NT2/D1 (cell line): ENCODE data around the gene NMUR2.

ENCODE experiments used
- SUZ12 ChIP-seq: IDR thresholded peaks from 2 replicates; pipeline ENCODE4 v1.6.1; 2011; ENCODE audit not compliant: insufficient read length, insufficient read depth; ENCODE audit errors: extremely low read depth
- YY1 ChIP-seq: IDR thresholded peaks from 2 replicates; pipeline ENCODE4 v1.6.1; 2011; ENCODE audit not compliant: insufficient read length, insufficient read depth
- ZNF274 ChIP-seq: IDR thresholded peaks from 2 replicates; pipeline ENCODE4 v1.6.1; 2011; ENCODE audit warnings: mild to moderate bottlenecking, low read depth, low read length

GRCh38 chr5:152376886-152377285, 28.2 kb downstream of the NMUR2 start:
- no peak for TF ChIP-seq SUZ12
- TF ChIP-seq ZNF274: no peak
- TF ChIP-seq YY1: no peak
